ENCODE results near the gene IFNGR1. TPM values are rescaled to one million over a fixed set of nuclear protein-coding genes. Genes with fewer than 3 reads are reported as not detected.

Gene IFNGR1
- total and polyA plus RNA-seq, 2 experiments from 2014 or later = 22.8 to 23.2 TPM

DNA sequence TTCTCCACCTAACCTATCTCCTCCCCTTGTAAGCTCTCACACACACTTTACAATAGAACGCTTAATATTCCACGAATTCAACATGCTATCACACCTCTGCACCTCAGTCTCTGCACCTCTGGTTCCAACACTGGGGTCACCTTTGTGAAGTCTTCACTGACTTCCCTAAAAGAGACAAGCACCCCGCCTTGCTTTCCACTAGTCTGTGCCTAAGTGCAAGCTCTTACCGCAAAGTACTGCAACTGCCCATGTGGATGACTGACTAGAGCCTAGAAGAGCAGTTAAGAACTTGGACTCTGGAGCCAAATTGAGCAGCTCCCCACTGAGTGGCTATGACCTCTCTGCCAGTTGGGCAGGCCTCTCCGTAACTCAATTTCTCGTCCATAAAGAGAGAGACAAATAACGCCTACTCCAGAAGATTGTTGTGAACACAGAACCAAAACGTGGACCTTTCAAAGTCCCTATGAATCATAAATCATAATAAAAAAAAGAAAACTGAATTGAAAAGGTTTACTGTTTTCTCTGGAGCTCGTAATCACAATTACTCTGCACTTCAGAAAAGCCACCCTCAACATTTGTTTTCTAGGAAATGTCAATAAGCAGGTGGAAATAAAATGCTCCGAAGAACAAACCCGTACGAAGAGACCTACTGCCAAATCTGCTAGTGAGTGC is 1.2 kb downstream of the IFNGR1 start:
- Histone ChIP-seq H3K27me3 (ENCODE audit: insufficient read depth) (no peaks in the 10 kb centered on the region), H3K27ac (ENCODE audit: low read depth) (no peak overlapping the region), H3K4me3 (peak overlapping the region; percentile 100), H3K4me1 (ENCODE audit: insufficient read depth) (peaks cover 13% of the 10 kb centered on the region), H4K20me1 (replicated peaks; ENCODE audit: insufficient read depth) (peaks cover 28% of the 10 kb centered on the region), H2AFZ (no peak overlapping the region), H3K9me2 (ENCODE audit: insufficient read depth) (no peaks in the 10 kb centered on the region; the same call in 1 of the 2 replicates), H3K79me2 (replicated peaks; ENCODE audit: insufficient read depth) (peaks cover 60% of the 10 kb centered on the region), H3K36me3 (ENCODE audit: insufficient read depth) (no peaks in the 10 kb centered on the region), H3K4me2 (peak overlapping the region; percentile 100), H3F3A (replicated peaks; ENCODE audit: low read depth) (no peaks in the 10 kb centered on the region)
- H3K4me1 Mint-ChIP-seq = peaks cover 19% of the 10 kb centered on the region
- peak overlapping the region; percentile 91 for H3K4me3 Mint-ChIP-seq
- no peaks in the 10 kb centered on the region for H3K9me3 Mint-ChIP-seq
- DNase-seq (ENCODE audit: low spot score) = no peak
- ATAC-seq = no peak
- no peaks in the 10 kb centered on the region for H3K27me3 Mint-ChIP-seq (ENCODE audit: insufficient read depth, low read depth, poor library complexity)
- H3K27ac Mint-ChIP-seq = no peak overlapping the region
- H3K36me3 Mint-ChIP-seq (ENCODE audit: low read depth) = peaks cover 8% of the 10 kb centered on the region; the same call in 2 of the 3 replicates
- TF ChIP-seq POLR2AphosphoS5 (IDR thresholded peaks at IDR 0.05; ENCODE audit: low read depth) = no peak

DNA sequence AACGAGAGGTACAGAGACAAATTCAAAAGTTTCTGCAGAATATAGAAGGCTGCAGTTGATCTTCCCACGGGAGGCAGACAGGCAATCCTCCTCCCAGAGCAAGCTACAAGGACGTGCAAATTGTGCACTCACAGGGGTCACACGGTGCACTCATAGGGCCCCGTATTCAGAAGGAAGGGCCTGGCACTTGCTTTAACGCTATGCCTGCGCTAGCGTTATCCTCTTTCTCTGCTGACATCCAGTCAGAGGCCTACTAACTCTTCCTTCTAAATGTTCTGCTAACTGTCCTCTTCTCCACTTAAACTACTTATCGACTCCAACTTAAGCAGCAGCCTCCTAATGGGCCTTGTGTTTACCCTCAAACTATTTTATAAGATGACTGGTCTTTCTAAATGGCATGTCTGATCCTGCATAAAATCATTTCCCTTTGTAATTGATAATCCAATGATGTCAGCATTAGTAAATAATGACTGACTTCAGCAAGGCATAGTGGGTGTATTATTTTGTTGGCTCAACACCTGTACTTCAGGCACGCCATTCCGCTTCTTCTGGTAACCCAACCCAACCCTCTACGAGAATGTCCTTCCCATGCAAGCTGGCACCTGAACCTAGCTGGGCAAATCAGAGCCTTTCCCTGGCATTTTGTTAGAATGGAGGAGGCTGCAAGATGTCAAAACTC is 2.2 kb downstream of the IFNGR1 start:
- H3K4me2 ChIP-seq = no peak overlapping the region
- H3K79me2 ChIP-seq (replicated peaks; ENCODE audit: insufficient read depth) = peaks cover 69% of the 10 kb centered on the region
- peaks cover 19% of the 10 kb centered on the region for H3K4me1 Mint-ChIP-seq
- TF ChIP-seq JUNB (IDR thresholded peaks at IDR 0.05; ENCODE audit: unreplicated experiment) = no peak
- TF ChIP-seq NANOG (IDR thresholded peaks at IDR 0.05; ENCODE audit: borderline replicate concordance) = no peak
- TF ChIP-seq, protein P1, sequence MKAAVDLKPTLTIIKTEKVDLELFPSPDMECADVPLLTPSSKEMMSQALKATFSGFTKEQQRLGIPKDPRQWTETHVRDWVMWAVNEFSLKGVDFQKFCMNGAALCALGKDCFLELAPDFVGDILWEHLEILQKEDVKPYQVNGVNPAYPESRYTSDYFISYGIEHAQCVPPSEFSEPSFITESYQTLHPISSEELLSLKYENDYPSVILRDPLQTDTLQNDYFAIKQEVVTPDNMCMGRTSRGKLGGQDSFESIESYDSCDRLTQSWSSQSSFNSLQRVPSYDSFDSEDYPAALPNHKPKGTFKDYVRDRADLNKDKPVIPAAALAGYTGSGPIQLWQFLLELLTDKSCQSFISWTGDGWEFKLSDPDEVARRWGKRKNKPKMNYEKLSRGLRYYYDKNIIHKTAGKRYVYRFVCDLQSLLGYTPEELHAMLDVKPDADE (IDR thresholded peaks at IDR 0.05) = no peak
- TF ChIP-seq, protein P2, sequence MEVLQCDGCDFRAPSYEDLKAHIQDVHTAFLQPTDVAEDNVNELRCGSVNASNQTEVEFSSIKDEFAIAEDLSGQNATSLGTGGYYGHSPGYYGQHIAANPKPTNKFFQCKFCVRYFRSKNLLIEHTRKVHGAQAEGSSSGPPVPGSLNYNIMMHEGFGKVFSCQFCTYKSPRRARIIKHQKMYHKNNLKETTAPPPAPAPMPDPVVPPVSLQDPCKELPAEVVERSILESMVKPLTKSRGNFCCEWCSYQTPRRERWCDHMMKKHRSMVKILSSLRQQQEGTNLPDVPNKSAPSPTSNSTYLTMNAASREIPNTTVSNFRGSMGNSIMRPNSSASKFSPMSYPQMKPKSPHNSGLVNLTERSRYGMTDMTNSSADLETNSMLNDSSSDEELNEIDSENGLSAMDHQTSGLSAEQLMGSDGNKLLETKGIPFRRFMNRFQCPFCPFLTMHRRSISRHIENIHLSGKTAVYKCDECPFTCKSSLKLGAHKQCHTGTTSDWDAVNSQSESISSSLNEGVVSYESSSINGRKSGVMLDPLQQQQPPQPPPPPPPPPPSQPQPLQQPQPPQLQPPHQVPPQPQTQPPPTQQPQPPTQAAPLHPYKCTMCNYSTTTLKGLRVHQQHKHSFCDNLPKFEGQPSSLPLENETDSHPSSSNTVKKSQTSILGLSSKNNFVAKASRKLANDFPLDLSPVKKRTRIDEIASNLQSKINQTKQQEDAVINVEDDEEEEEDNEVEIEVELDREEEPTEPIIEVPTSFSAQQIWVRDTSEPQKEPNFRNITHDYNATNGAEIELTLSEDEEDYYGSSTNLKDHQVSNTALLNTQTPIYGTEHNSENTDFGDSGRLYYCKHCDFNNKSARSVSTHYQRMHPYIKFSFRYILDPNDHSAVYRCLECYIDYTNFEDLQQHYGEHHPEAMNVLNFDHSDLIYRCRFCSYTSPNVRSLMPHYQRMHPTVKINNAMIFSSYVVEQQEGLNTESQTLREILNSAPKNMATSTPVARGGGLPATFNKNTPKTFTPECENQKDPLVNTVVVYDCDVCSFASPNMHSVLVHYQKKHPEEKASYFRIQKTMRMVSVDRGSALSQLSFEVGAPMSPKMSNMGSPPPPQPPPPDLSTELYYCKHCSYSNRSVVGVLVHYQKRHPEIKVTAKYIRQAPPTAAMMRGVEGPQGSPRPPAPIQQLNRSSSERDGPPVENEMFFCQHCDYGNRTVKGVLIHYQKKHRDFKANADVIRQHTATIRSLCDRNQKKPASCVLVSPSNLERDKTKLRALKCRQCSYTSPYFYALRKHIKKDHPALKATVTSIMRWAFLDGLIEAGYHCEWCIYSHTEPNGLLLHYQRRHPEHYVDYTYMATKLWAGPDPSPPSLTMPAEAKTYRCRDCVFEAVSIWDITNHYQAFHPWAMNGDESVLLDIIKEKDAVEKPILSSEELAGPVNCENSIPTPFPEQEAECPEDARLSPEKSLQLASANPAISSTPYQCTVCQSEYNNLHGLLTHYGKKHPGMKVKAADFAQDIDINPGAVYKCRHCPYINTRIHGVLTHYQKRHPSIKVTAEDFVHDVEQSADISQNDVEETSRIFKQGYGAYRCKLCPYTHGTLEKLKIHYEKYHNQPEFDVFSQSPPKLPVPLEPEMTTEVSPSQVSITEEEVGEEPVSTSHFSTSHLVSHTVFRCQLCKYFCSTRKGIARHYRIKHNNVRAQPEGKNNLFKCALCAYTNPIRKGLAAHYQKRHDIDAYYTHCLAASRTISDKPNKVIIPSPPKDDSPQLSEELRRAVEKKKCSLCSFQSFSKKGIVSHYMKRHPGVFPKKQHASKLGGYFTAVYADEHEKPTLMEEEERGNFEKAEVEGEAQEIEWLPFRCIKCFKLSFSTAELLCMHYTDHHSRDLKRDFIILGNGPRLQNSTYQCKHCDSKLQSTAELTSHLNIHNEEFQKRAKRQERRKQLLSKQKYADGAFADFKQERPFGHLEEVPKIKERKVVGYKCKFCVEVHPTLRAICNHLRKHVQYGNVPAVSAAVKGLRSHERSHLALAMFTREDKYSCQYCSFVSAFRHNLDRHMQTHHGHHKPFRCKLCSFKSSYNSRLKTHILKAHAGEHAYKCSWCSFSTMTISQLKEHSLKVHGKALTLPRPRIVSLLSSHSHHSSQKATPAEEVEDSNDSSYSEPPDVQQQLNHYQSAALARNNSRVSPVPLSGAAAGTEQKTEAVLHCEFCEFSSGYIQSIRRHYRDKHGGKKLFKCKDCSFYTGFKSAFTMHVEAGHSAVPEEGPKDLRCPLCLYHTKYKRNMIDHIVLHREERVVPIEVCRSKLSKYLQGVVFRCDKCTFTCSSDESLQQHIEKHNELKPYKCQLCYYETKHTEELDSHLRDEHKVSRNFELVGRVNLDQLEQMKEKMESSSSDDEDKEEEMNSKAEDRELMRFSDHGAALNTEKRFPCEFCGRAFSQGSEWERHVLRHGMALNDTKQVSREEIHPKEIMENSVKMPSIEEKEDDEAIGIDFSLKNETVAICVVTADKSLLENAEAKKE (CRISPR knock-in tag; IDR thresholded peaks at IDR 0.05) = no peak
- no peak for TF ChIP-seq EZH2phosphoT487 (IDR thresholded peaks at IDR 0.05; ENCODE audit: unreplicated experiment)
- TF ChIP-seq ZNF331 (CRISPR knock-in tag; IDR thresholded peaks at IDR 0.05; ENCODE audit: low read depth) = no peak
- TF ChIP-seq, protein P3, sequence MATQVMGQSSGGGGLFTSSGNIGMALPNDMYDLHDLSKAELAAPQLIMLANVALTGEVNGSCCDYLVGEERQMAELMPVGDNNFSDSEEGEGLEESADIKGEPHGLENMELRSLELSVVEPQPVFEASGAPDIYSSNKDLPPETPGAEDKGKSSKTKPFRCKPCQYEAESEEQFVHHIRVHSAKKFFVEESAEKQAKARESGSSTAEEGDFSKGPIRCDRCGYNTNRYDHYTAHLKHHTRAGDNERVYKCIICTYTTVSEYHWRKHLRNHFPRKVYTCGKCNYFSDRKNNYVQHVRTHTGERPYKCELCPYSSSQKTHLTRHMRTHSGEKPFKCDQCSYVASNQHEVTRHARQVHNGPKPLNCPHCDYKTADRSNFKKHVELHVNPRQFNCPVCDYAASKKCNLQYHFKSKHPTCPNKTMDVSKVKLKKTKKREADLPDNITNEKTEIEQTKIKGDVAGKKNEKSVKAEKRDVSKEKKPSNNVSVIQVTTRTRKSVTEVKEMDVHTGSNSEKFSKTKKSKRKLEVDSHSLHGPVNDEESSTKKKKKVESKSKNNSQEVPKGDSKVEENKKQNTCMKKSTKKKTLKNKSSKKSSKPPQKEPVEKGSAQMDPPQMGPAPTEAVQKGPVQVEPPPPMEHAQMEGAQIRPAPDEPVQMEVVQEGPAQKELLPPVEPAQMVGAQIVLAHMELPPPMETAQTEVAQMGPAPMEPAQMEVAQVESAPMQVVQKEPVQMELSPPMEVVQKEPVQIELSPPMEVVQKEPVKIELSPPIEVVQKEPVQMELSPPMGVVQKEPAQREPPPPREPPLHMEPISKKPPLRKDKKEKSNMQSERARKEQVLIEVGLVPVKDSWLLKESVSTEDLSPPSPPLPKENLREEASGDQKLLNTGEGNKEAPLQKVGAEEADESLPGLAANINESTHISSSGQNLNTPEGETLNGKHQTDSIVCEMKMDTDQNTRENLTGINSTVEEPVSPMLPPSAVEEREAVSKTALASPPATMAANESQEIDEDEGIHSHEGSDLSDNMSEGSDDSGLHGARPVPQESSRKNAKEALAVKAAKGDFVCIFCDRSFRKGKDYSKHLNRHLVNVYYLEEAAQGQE (IDR thresholded peaks at IDR 0.05; ENCODE audit: unreplicated experiment) = no peak
- no peak for TF ChIP-seq ZNF114 (CRISPR knock-in tag; IDR thresholded peaks at IDR 0.05)
- TF ChIP-seq STAT1 (IDR thresholded peaks at IDR 0.05; ENCODE audit: unreplicated experiment) = no peak
- TF ChIP-seq POLR2AphosphoS5 (IDR thresholded peaks at IDR 0.05; ENCODE audit: low read depth) = no peak

More for the DNA sequence above, 2.2 kb downstream of the IFNGR1 start:
- no peak for ATAC-seq
- Mint-ChIP-seq H3K27me3 (ENCODE audit: insufficient read depth, low read depth, poor library complexity) (no peaks in the 10 kb centered on the region), H3K4me3 (no peak overlapping the region), H3K27ac (no peak overlapping the region), H3K36me3 (ENCODE audit: low read depth) (peaks cover 15% of the 10 kb centered on the region), H3K9me3 (peaks cover 6% of the 10 kb centered on the region; the same call in 2 of the 3 replicates)
- H3K27me3 ChIP-seq (ENCODE audit: insufficient read depth) = no peaks in the 10 kb centered on the region
- DNase-seq (ENCODE audit: low spot score) = no peak
- no peak overlapping the region for H3K27ac ChIP-seq (ENCODE audit: low read depth)
- H3F3A ChIP-seq (replicated peaks; ENCODE audit: low read depth) = no peaks in the 10 kb centered on the region
- H3K4me3 ChIP-seq = no peak overlapping the region
- H4K20me1 ChIP-seq (replicated peaks; ENCODE audit: insufficient read depth) = peaks cover 28% of the 10 kb centered on the region
- no peaks in the 10 kb centered on the region; the same call in 1 of the 2 replicates for H3K9me2 ChIP-seq (ENCODE audit: insufficient read depth)
- no peaks in the 10 kb centered on the region for H3K36me3 ChIP-seq (ENCODE audit: insufficient read depth)
- peaks cover 13% of the 10 kb centered on the region for H3K4me1 ChIP-seq (ENCODE audit: insufficient read depth)
- no peak overlapping the region for H2AFZ ChIP-seq
